Trophoblast cell (in vitro differentiated cells and primary cell): Measurements from ENCODE around the gene C20orf144.

Source experiments
- DNase-seq, 2 donors: peaks; one replicate each; pipeline ENCODE4 v3.0.0-alpha.2; 2016
- H2AFZ ChIP-seq: 2 replicates; pipeline ENCODE4 v1.6.1; 2013; ENCODE audit warnings: low read length, moderate library complexity, mild to moderate bottlenecking; ENCODE audit not compliant: insufficient read depth, poor library complexity
- H2AK5ac ChIP-seq: 2 replicates; pipeline ENCODE4 v1.6.1; 2013; ENCODE audit warnings: mild to moderate bottlenecking, low read length
- H2BK120ac ChIP-seq: 2 replicates; pipeline ENCODE4 v1.6.1; 2013; ENCODE audit warnings: low read length, mild to moderate bottlenecking, moderate library complexity; ENCODE audit not compliant: insufficient read depth, poor library complexity
- H2BK12ac ChIP-seq: 2 replicates; pipeline ENCODE4 v1.6.1; 2013; ENCODE audit warnings: mild to moderate bottlenecking, low read length, moderate library complexity
- H2BK5ac ChIP-seq: 2 replicates; pipeline ENCODE4 v1.6.1; 2013; ENCODE audit warnings: low read length, low read depth, moderate library complexity, mild to moderate bottlenecking; ENCODE audit not compliant: poor library complexity
- H3K14ac ChIP-seq: 2 replicates; pipeline ENCODE4 v1.6.1; 2013; ENCODE audit warnings: mild to moderate bottlenecking, low read length
- H3K18ac ChIP-seq: 2 replicates; pipeline ENCODE4 v1.6.1; 2013; ENCODE audit warnings: mild to moderate bottlenecking, low read length
- H3K23ac ChIP-seq: 2 replicates; pipeline ENCODE4 v1.6.1; 2013; ENCODE audit warnings: low read length
- H3K27ac ChIP-seq: 2 replicates; pipeline ENCODE4 v1.5.1; 2013; ENCODE audit warnings: low read depth, mild to moderate bottlenecking, inconsistent platforms, low read length, moderate library complexity
- H3K27me3 ChIP-seq: 2 replicates; pipeline ENCODE4 v1.6.1; 2013; ENCODE audit warnings: inconsistent platforms, mild to moderate bottlenecking, low read length, moderate library complexity; ENCODE audit not compliant: insufficient read depth
- H3K36me3 ChIP-seq, 2 experiments: 1 replicate in 1 of 2; 2 replicates in 1 of 2; pipeline ENCODE4 v1.6.1; 2013; ENCODE audit warnings: low read length in 2 of 2, mild to moderate bottlenecking in 2 of 2, moderate library complexity in 1 of 2; ENCODE audit not compliant: insufficient read depth in 2 of 2, control insufficient read depth in 1 of 2
- H3K4ac ChIP-seq: 2 replicates; pipeline ENCODE4 v1.6.1; 2013; ENCODE audit warnings: low read depth, mild to moderate bottlenecking, low read length, moderate library complexity
- H3K4me1 ChIP-seq, 2 experiments: 1 replicate in 1 of 2; 2 replicates in 1 of 2; pipeline ENCODE4 v1.6.1; 2013; ENCODE audit warnings: low read length in 2 of 2, mild to moderate bottlenecking in 2 of 2, moderate library complexity in 1 of 2; ENCODE audit not compliant: insufficient read depth in 2 of 2, control insufficient read depth in 1 of 2
- H3K4me2 ChIP-seq: 2 replicates; pipeline ENCODE4 v1.6.1; 2013; ENCODE audit warnings: inconsistent platforms, mild to moderate bottlenecking, low read length, moderate library complexity
- H3K4me3 ChIP-seq: 2 replicates; pipeline ENCODE4 v1.5.1; 2013; ENCODE audit warnings: mild to moderate bottlenecking, low read depth, low read length, inconsistent platforms
- H3K79me1 ChIP-seq: one replicate; pipeline ENCODE4 v1.6.1; 2013; ENCODE audit warnings: low read length
- H3K79me2 ChIP-seq: 2 replicates; pipeline ENCODE4 v1.6.1; 2013; ENCODE audit warnings: low read length, mild to moderate bottlenecking; ENCODE audit not compliant: control insufficient read depth, insufficient read depth, poor library complexity
- H3K9ac ChIP-seq: 2 replicates; pipeline ENCODE4 v1.6.1; 2013; ENCODE audit warnings: mild to moderate bottlenecking, low read length
- H3K9me3 ChIP-seq: 2 replicates; pipeline ENCODE4 v1.6.1; 2013; ENCODE audit warnings: low read depth, mild to moderate bottlenecking, control low read depth, inconsistent platforms, low read length; ENCODE audit not compliant: insufficient read depth
- H4K12ac ChIP-seq: 2 replicates; pipeline ENCODE4 v1.6.1; 2013; ENCODE audit warnings: low read depth, mild to moderate bottlenecking, low read length, moderate library complexity
- H4K8ac ChIP-seq: 2 replicates; pipeline ENCODE4 v1.6.1; 2013; ENCODE audit warnings: low read depth, mild to moderate bottlenecking, low read length, moderate library complexity
- H4K91ac ChIP-seq: one replicate; pipeline ENCODE4 v1.6.1; 2013; ENCODE audit warnings: low read depth, mild to moderate bottlenecking, low read length, moderate library complexity
- WGBS: extraction: QIAGEN DNeasy Blood & Tissue Kit; methylation state at CpG from one replicate; pipeline ENCODE4 v1.1.7; 2013; ENCODE audit warnings: missing lambda C conversion rate; ENCODE audit not compliant: insufficient read length, insufficient coverage; ENCODE audit errors: extremely low coverage; 5-methylcytosine and 5-hydroxymethylcytosine counted together

Gene C20orf144

DNA sequence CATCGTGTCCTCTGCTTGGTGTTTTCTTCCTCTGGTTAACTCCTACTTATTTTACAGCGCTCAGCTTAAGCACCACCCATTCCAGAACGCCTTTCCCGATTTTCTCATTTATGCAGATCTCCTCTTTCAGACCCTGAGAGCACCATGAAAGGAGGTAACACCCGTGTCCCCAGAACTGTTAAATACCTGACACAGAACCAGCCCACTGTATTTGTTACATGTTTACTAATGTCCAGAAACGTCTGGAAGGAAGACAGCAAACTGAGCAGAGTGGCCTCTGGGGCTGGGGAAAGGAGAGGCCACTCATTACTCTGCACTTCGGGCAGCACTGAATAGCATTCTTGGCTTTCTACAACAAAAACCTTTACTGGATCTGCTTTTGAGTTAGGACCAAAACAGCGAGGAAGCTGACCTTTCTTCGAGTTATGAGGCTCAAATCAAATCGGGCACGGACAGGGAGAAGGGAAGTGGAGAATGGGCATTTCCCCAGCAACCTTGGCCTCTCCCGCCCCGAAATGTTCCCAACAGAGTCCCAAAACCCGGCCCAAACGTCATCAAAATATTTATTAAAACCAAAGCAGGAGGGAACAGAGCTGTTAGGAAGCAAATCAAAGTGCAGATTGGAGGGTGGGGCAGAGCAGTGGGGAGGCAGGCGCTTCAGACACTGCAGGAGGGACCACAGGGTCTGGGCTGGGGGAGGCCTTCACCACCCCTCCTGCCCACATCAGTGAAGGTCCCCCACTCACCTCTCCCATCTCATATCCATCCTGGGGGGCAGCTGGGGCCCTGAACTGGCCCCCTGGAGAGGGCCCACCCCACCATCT lies 13.2 kb downstream of the C20orf144 start:
- Histone ChIP-seq H3K9me3 (peaks cover 4% of the 10 kb centered on the region), H3K4me3 (no peak overlapping the region), H4K91ac (peak overlapping the region; percentile 39), H3K27ac (peak overlapping the region; percentile 4), H3K18ac (no peak overlapping the region), H3K27me3 (no peaks in the 10 kb centered on the region), H2BK12ac (peak overlapping the region; percentile 12), H3K79me2 (peaks cover 10% of the 10 kb centered on the region), H3K14ac (peak overlapping the region; percentile 55), H4K12ac (peak overlapping the region; percentile 52), H3K4ac (no peak overlapping the region), H3K9ac (no peak overlapping the region), H2AK5ac (peak overlapping the region; percentile 5), H3K36me3 (peaks cover 38 to 42% of the 10 kb centered on the region in 2 experiments), H3K23ac (no peak overlapping the region), H3K79me1 (peaks cover 17% of the 10 kb centered on the region), H3K4me2 (peak overlapping the region; percentile 94), H3K4me1 (peaks cover 19 to 22% of the 10 kb centered on the region in 2 experiments), H4K8ac (peak overlapping the region; percentile 83), H2BK5ac (no peak overlapping the region), H2BK120ac (no peak overlapping the region), H2AFZ (peak overlapping the region; percentile 43)
- DNase-seq, result no peak
- no CpG with 5 or more reads among the region's 16 CpGs for WGBS

GRCh38 chr20:33676121-33676520 lies 14.0 kb downstream of the C20orf144 start:
- H4K91ac ChIP-seq, result no peak overlapping the region
- no peak for DNase-seq
- no peak overlapping the region for H3K9ac ChIP-seq
- no peak overlapping the region for H3K4me2 ChIP-seq
- peaks cover 19 to 22% of the 10 kb centered on the region in 2 experiments for H3K4me1 ChIP-seq
- no peak overlapping the region for H2AFZ ChIP-seq
- no peak overlapping the region for H4K8ac ChIP-seq
- no peak overlapping the region for H3K27ac ChIP-seq
- H2BK120ac ChIP-seq, result no peak overlapping the region
- no peak overlapping the region for H2BK12ac ChIP-seq
- H2AK5ac ChIP-seq, result no peak overlapping the region
- H3K79me2 ChIP-seq, result peaks cover 10% of the 10 kb centered on the region
- H3K36me3 ChIP-seq, result peaks cover 31 to 36% of the 10 kb centered on the region in 2 experiments
- no peak overlapping the region for H2BK5ac ChIP-seq
- no CpG with 5 or more reads among the region's 11 CpGs for WGBS
- H3K27me3 ChIP-seq, result no peaks in the 10 kb centered on the region
- H3K79me1 ChIP-seq, result peaks cover 17% of the 10 kb centered on the region
- H4K12ac ChIP-seq, result no peak overlapping the region
- no peak overlapping the region for H3K18ac ChIP-seq
- H3K9me3 ChIP-seq, result peaks cover 4% of the 10 kb centered on the region
- H3K4me3 ChIP-seq, result peak overlapping the region; percentile 17
- H3K23ac ChIP-seq, result no peak overlapping the region
- no peak overlapping the region for H3K14ac ChIP-seq
- H3K4ac ChIP-seq, result no peak overlapping the region

GRCh38 chr20:33676652-33677645 lies 14.8 kb downstream of the C20orf144 start:
- no peak for DNase-seq
- no peak overlapping the region for H2BK120ac ChIP-seq
- no peak overlapping the region for H2AK5ac ChIP-seq
- H3K27ac ChIP-seq, result no peak overlapping the region
- H3K23ac ChIP-seq, result no peak overlapping the region
- no peak overlapping the region for H4K8ac ChIP-seq
- no peak overlapping the region for H3K14ac ChIP-seq
- H3K79me2 ChIP-seq, result peaks cover 10% of the 10 kb centered on the region
- H3K4me3 ChIP-seq, result no peak overlapping the region
- H4K12ac ChIP-seq, result no peak overlapping the region
- H3K4ac ChIP-seq, result no peak overlapping the region
- H3K9me3 ChIP-seq, result peaks cover 4% of the 10 kb centered on the region
- no peak overlapping the region for H3K9ac ChIP-seq
- H3K36me3 ChIP-seq, result peaks cover 29% of the 10 kb centered on the region in 2 experiments
- peaks cover 17% of the 10 kb centered on the region for H3K79me1 ChIP-seq
- H3K4me2 ChIP-seq, result no peak overlapping the region
- no peak overlapping the region for H3K18ac ChIP-seq
- no peak overlapping the region for H4K91ac ChIP-seq
- H2AFZ ChIP-seq, result no peak overlapping the region
- H3K4me1 ChIP-seq, result peaks cover 19 to 22% of the 10 kb centered on the region in 2 experiments
- H2BK12ac ChIP-seq, result no peak overlapping the region
- no peaks in the 10 kb centered on the region for H3K27me3 ChIP-seq
- no CpG with 5 or more reads among the region's 31 CpGs for WGBS
- no peak overlapping the region for H2BK5ac ChIP-seq

GRCh38 chr20:33677991-33678702 lies 16.0 kb downstream of the C20orf144 start:
- Histone ChIP-seq H3K9me3 (peaks cover 2% of the 10 kb centered on the region), H4K12ac (no peak overlapping the region), H3K36me3 (peaks cover 26 to 29% of the 10 kb centered on the region in 2 experiments)

More at GRCh38 chr20:33677991-33678702, 16.0 kb downstream of the C20orf144 start:
- H3K4me2 ChIP-seq, result no peak overlapping the region
- no peak overlapping the region for H3K4ac ChIP-seq
- H4K8ac ChIP-seq, result no peak overlapping the region
- peaks cover 13 to 14% of the 10 kb centered on the region in 2 experiments for H3K4me1 ChIP-seq
- H2BK120ac ChIP-seq, result no peak overlapping the region
- H3K18ac ChIP-seq, result no peak overlapping the region
- DNase-seq, result no peak
- no peak overlapping the region for H3K9ac ChIP-seq
- no peak overlapping the region for H2BK12ac ChIP-seq
- H3K79me2 ChIP-seq, result peaks cover 10% of the 10 kb centered on the region
- no peak overlapping the region for H4K91ac ChIP-seq
- no peak overlapping the region for H3K27ac ChIP-seq
- H2AK5ac ChIP-seq, result no peak overlapping the region
- no peak overlapping the region for H2BK5ac ChIP-seq
- H3K27me3 ChIP-seq, result no peaks in the 10 kb centered on the region
- whole genome bisulfite sequencing, result no CpG with 5 or more reads among the region's 15 CpGs
- peaks cover 13% of the 10 kb centered on the region for H3K79me1 ChIP-seq
- H2AFZ ChIP-seq, result no peak overlapping the region
- H3K14ac ChIP-seq, result no peak overlapping the region
- H3K4me3 ChIP-seq, result no peak overlapping the region
- H3K23ac ChIP-seq, result no peak overlapping the region
